Activated naive CD4-positive, alpha-beta T cell treated with anti-CD3 and anti-CD28 coated beads, Interleukin-2, amount 10 ng/mL, durations not matched to agents 7 days and 5 days (primary cell): Measurements from ENCODE around the gene TMEM196.
A peak's percentile ranks its signal among the peaks of the same experiment; 100 is the strongest.

ENCODE experiments used
- CTCF ChIA-PET: fragments of 350-600 bp; sonication (Branson Sonifier 250); formaldehyde crosslinking; loops from one replicate; lab custom pipeline; 2021; ENCODE audit warnings: antibody characterized with exemption; lab: Charles Lee
- DNase-seq: peaks from one replicate; pipeline ENCODE4 v3.0.0-alpha.2; 2020
- H3K27ac Mint-ChIP-seq: one replicate; pipeline ENCODE4 v1.8.0; 2021; ENCODE audit warnings: mild to moderate bottlenecking, moderate library complexity, mixed read lengths
- H3K27me3 Mint-ChIP-seq: one replicate; pipeline ENCODE4 v1.8.0; 2021; ENCODE audit warnings: mild to moderate bottlenecking, mixed read lengths
- H3K36me3 Mint-ChIP-seq: one replicate; pipeline ENCODE4 v1.8.0; 2021; ENCODE audit warnings: mixed read lengths
- H3K4me1 Mint-ChIP-seq: one replicate; pipeline ENCODE4 v1.8.0; 2021; ENCODE audit warnings: mixed read lengths
- H3K4me3 Mint-ChIP-seq: one replicate; pipeline ENCODE4 v1.8.0; 2021; ENCODE audit warnings: mild to moderate bottlenecking, moderate library complexity, mixed read lengths
- H3K9me3 Mint-ChIP-seq: one replicate; pipeline ENCODE4 v1.8.0; 2021; ENCODE audit warnings: mixed read lengths

Gene TMEM196

DNA sequence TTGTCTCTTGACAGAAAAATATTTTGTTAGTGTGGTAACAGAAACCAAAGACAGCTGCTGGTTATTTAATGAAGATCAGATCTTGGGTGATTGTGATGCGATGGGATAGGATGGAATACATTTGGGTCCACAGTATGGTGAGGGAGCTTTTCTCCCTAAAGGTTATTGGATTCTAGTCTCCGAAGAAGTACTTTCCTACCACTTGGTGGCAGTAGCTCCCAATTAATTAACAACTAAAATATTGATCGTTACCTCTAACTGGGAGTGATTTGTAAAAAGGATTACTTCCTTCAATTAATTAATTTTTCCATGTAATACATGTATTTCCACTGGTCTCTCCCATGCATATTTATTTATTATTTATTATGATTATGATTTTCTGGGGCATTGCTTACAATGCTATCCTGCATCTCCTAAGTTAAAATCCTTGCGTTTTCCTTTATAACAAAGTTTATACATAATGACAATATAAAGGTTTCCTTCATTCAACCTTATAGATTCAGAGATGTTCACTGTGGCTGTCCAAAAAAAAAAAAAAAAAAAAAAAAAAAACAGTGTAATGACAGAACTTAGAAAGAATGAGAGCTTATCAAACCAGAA, 25.6 kb downstream of the TMEM196 start:
- Mint-ChIP-seq H3K27ac (no peak overlapping the region), H3K4me1 (no peaks in the 10 kb centered on the region), H3K27me3 (no peaks in the 10 kb centered on the region), H3K4me3 (no peak overlapping the region), H3K9me3 (no peaks in the 10 kb centered on the region), H3K36me3 (no peaks in the 10 kb centered on the region)
- DNase-seq: no peak
- CTCF ChIA-PET: interaction anchor here (0.7 to 1.8 kb wide), 8 partner anchors 27 to 1021 kb away, joined by 3 to 10 read pairs (median 3); partner anchors contain the start of gene POLR1F

DNA sequence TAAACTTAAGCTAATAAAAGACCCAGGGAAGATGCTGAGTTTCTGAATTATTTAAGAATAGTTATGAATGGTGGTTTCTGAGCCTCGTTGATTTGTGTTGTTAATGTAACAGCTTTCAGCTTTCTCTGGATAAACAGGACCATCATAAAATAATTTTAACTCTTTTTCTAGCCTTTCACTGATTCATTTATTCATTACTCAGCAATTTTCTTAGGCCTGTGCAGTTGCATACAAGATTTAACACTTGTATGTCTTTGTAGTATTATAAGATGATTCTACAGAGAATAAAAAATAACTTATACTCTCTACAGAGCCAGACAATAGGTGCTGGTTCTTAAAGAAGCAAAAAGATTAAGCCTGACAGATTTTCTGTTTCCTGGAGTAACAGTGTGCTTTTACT, 29.3 kb downstream of the TMEM196 start:
- Mint-ChIP-seq H3K27ac (no peak overlapping the region), H3K4me3 (no peak overlapping the region), H3K4me1 (no peaks in the 10 kb centered on the region), H3K27me3 (no peaks in the 10 kb centered on the region), H3K36me3 (no peaks in the 10 kb centered on the region), H3K9me3 (no peaks in the 10 kb centered on the region)
- no peak for DNase-seq
- CTCF ChIA-PET: no interaction called here

DNA sequence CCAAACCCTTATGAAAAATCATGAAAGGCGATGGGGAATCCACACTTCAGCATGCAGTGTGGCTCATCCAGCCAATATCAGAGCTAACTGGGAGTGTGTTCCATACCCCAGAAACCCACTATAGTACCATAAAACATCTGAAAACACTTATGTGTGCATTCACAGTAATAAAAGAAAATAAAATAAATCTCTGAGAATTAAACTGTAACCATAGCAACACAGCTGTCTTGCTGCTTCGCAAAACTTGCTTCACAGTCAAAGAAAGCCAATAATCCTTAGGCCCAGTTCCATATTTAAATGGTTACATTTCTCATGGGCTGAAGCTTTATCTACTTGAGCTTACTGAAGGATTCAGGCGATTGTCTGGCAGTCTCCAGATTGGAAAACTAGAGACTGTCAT, 44.7 kb downstream of the TMEM196 start:
- H3K9me3 Mint-ChIP-seq: no peaks in the 10 kb centered on the region
- no peaks in the 10 kb centered on the region for H3K36me3 Mint-ChIP-seq
- no peaks in the 10 kb centered on the region for H3K4me1 Mint-ChIP-seq
- H3K4me3 Mint-ChIP-seq: no peak overlapping the region
- no peak for DNase-seq
- H3K27me3 Mint-ChIP-seq: peaks cover 7% of the 10 kb centered on the region
- CTCF ChIA-PET: no interaction called here
- no peak overlapping the region for H3K27ac Mint-ChIP-seq

DNA sequence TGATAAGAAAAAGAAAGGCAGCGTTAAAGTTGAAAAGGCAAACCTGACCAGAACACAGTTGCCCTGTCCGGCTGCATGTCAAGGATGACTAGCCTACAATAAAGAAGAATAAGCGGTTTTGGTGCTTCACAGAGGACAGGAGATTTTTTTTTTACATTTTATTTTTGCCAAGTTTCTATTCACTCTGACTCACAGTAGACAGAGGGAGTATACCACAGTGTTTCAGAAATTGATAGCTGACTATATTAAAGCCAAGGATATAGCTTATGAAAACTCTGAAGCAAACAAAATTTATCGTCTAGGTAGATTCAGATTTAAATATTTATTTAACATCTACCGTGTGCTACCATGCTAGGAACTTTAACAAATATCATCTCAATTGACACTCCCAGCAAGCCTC, 47.6 kb downstream of the TMEM196 start:
- no peak for DNase-seq
- CTCF ChIA-PET: interaction anchor here (1.0 kb wide), 1 partner anchor 12 kb away, joined by 5 read pairs; no protein-coding TSS in a partner anchor
- no peaks in the 10 kb centered on the region for H3K4me1 Mint-ChIP-seq
- H3K27me3 Mint-ChIP-seq: peaks cover 3% of the 10 kb centered on the region
- H3K4me3 Mint-ChIP-seq: no peak overlapping the region
- no peaks in the 10 kb centered on the region for H3K9me3 Mint-ChIP-seq
- H3K36me3 Mint-ChIP-seq: no peaks in the 10 kb centered on the region
- H3K27ac Mint-ChIP-seq: no peak overlapping the region

DNA sequence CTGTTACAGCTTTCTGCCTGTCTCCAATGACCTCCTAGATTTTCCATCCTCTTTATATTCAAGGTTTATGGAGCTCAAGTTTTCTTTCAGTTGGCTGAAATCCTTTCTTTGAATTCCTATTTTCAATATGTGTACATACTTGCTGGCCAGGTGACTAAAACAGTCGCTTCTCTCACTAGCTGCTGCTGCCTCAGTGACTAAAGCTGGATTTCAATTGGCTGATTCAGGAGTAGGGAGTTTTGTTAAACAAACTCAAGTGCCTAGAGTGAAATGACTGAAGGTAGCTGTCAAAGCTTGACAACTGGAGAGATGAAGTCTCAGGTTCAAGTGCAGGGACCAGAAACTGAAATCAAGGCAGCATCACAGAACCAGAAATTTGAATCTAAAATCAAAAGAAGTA, 57.9 kb downstream of the TMEM196 start:
- Mint-ChIP-seq H3K27ac (no peak overlapping the region), H3K4me1 (no peaks in the 10 kb centered on the region), H3K9me3 (no peaks in the 10 kb centered on the region), H3K36me3 (no peaks in the 10 kb centered on the region), H3K27me3 (no peaks in the 10 kb centered on the region), H3K4me3 (no peak overlapping the region)
- no peak for DNase-seq
- CTCF ChIA-PET: no interaction called here

DNA sequence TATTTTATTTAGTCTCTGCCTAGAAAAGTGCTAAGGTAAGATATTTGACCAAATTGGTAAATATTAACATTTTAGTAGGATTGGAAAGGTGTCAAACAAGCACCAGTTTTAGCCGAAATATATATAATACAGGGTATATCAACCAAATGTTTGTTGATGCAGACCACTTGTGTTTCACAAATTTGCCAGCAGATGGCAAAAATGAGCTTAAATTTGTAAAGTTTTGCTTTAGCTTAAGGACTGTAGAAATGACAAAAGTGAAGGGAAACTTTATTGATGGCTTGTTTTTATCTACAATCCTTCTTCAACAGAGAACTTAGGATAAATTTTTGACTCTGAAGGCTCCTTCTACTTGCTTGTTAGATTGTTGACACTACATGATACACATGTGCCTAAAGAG, 59.7 kb downstream of the TMEM196 start:
- Mint-ChIP-seq H3K27me3 (no peaks in the 10 kb centered on the region), H3K9me3 (no peaks in the 10 kb centered on the region), H3K36me3 (no peaks in the 10 kb centered on the region), H3K4me3 (no peak overlapping the region), H3K4me1 (peaks cover 11% of the 10 kb centered on the region), H3K27ac (no peak overlapping the region)
- DNase-seq: peak; percentile 61
- CTCF ChIA-PET: interaction anchor here (0.7 to 5.0 kb wide), 14 partner anchors 11 to 1603 kb away, joined by 3 to 28 read pairs (median 4); no protein-coding TSS in a partner anchor

DNA sequence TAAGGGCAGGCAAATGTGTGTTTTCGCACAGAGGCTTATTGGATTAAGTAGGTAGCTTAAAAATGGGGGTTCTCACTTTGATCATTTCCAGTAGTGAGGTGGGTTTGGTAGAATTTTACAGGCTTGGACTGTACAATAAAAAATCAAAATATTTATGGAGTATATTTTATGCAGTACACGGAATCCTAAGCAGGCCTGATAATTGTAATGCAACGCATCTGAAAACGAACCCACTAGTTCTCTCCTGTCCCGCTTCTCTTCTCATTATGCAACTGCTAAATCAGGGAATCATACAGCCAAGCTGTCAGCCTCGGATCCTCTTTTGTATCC, 64.2 kb downstream of the TMEM196 start:
- Mint-ChIP-seq H3K9me3 (no peaks in the 10 kb centered on the region), H3K4me1 (peaks cover 38% of the 10 kb centered on the region), H3K27ac (peak overlapping the region; percentile 90), H3K27me3 (no peaks in the 10 kb centered on the region), H3K4me3 (peak overlapping the region; percentile 93), H3K36me3 (no peaks in the 10 kb centered on the region)
- CTCF ChIA-PET: interaction anchor here (0.6 to 1.9 kb wide), 9 partner anchors 9 to 891 kb away, joined by 3 to 10 read pairs (median 3); no protein-coding TSS in a partner anchor
- DNase-seq: no peak

DNA sequence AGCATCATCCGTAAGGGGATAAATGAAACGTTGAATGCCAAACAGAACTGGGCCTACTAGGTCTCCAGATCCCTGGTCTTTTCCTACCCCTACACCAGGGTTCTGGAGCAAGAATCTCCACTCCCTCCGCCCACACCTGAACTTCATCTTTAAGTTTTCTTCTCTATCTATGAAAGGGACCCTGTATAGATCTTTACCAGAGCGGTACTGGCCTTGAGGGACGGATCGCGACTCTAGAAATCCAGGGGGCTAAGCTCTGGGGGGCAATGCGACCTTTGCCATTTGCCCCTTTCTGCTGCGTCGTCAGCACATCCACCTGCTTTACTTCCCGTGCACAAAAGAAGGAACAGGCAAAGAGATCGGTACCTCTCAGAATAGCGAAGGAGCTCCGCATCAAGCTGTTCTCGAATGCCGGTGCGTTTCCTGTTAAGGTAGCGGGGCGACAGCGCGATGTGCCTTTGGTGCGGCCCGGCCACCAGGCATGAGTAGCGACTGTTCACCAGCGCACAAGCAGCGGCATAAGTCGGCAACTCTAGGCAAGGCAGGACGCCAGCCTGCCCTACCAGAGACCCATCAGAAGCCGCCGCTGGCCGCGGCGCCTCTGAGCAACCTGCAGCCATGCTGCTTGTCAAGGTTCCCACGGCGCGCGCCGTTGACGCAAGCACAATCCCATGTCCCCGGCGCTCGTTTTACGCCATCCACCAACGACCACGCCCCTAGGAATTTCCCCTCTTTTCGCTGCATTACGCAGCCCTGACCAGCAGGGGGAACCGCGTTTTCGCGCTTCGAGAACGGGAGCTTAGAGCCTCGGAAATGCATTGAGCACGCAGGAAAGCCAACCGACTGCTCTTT, 64.8 kb downstream of the TMEM196 start, which contains the start of gene POLR1F:
TSS of gene POLR1F (minus strand) at position 641 of the 852 bp plus-strand sequence. CDS start at position 620, 21 bp downstream.
- Mint-ChIP-seq H3K36me3 (no peaks in the 10 kb centered on the region), H3K9me3 (no peaks in the 10 kb centered on the region), H3K4me3 (peak within 1 kb of the TSS; percentile 93), H3K27ac (peak within 1 kb of the TSS; percentile 90), H3K27me3 (no peaks in the 10 kb centered on the region), H3K4me1 (peaks cover 38% of the 10 kb centered on the region)
- CTCF ChIA-PET: interaction anchor here (0.6 to 1.9 kb wide), 9 partner anchors 8 to 891 kb away, joined by 3 to 10 read pairs (median 3); no protein-coding TSS in a partner anchor
- DNase-seq: peak; percentile 93

DNA sequence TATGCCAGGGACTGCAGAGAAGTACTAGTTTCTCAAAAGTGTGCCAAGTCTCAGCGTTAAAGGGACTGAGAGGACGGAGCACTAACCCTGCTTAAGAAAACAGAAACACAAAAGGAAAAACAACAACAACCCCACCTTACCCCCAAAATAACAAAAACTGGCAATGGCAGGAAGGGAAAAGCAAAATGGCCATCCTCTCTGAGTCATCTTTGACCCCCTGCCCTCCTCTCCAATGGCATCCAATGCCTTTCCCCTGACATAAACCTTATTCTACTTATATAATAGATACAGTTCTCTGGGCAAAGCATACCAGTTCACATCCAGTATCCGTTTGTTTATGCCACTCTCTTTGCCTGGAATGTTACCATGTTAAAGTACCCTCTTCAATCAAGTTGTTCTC, 66.2 kb downstream of the TMEM196 start:
- Mint-ChIP-seq H3K27me3 (no peaks in the 10 kb centered on the region), H3K36me3 (peaks cover 5% of the 10 kb centered on the region), H3K27ac (no peak overlapping the region), H3K4me1 (peaks cover 38% of the 10 kb centered on the region), H3K9me3 (no peaks in the 10 kb centered on the region), H3K4me3 (peak overlapping the region; percentile 32)
- CTCF ChIA-PET: no interaction called here
- DNase-seq: no peak

DNA sequence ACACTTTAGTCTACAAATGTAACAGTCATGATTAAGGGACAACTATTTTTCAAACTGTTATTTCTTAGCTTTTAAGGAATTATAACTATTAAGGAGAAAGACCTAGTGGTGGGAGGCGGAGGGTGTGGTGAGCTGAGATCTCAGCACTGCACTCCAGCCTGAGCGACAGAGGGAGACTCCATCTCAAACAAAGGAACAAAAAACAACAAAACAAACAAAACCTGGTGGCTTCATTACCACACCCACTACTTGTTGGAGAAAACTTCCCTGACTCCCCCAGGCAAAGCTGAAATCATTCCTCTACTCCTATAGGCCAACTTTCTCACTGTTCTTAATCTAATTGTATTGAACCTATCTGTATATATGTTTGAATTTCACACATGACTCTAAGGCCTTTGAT, 67.8 kb downstream of the TMEM196 start:
- H3K4me1 Mint-ChIP-seq: peaks cover 38% of the 10 kb centered on the region
- no peak overlapping the region for H3K4me3 Mint-ChIP-seq
- H3K27ac Mint-ChIP-seq: no peak overlapping the region
- H3K9me3 Mint-ChIP-seq: no peaks in the 10 kb centered on the region
- no peaks in the 10 kb centered on the region for H3K27me3 Mint-ChIP-seq
- DNase-seq: no peak
- CTCF ChIA-PET: no interaction called here
- H3K36me3 Mint-ChIP-seq: peaks cover 8% of the 10 kb centered on the region

DNA sequence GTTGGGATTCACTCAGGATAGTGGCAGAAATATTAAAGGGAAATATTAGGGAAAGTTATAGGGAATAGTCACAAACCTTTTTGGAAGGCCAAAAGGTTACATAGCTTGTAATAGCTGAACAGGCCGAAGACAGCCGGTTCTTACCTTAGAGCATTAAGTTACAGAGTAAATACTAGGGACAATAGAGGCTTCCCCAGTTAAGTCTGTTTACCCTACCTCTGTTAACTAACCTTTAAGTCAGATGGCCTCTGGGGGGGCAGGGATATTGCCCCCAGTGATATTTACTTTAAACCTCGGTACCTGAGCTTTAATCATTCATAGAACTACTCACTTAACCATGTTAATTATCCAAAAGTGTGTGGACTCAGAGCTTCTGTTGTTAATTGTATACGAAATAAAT, 71.9 kb downstream of the TMEM196 start:
- H3K27me3 Mint-ChIP-seq: no peaks in the 10 kb centered on the region
- no peak for DNase-seq
- no peaks in the 10 kb centered on the region for H3K9me3 Mint-ChIP-seq
- CTCF ChIA-PET: interaction anchor here (1.0 kb wide), 1 partner anchor 12 kb away, joined by 4 read pairs; no protein-coding TSS in a partner anchor
- peaks cover 14% of the 10 kb centered on the region for H3K36me3 Mint-ChIP-seq
- H3K4me1 Mint-ChIP-seq: peaks cover 6% of the 10 kb centered on the region
- H3K4me3 Mint-ChIP-seq: no peak overlapping the region
- H3K27ac Mint-ChIP-seq: no peak overlapping the region

DNA sequence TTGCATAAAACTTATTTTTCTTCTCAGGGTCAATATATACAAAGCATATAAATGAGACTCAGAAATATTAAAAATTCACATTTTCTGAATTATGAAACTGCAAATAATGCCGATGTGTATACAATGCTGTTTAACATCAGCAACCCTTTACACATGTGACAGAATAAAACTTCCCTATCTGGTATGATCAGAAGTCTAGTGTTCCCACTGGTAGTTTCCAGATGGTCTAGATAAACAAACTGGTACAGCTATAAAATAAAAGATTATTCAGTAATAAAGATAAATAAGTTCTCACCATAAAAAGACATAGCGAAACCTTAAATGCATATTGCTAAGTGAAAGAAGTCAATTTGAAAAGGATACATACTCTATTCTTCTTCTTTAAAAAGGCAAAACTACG, 72.5 kb downstream of the TMEM196 start:
- H3K9me3 Mint-ChIP-seq: no peaks in the 10 kb centered on the region
- H3K4me3 Mint-ChIP-seq: no peak overlapping the region
- CTCF ChIA-PET: interaction anchor here (0.7 to 1.1 kb wide), 3 partner anchors 8 to 32 kb away, joined by 3 to 4 read pairs (median 3); no protein-coding TSS in a partner anchor
- H3K27ac Mint-ChIP-seq: no peak overlapping the region
- H3K36me3 Mint-ChIP-seq: peaks cover 14% of the 10 kb centered on the region
- peaks cover 2% of the 10 kb centered on the region for H3K4me1 Mint-ChIP-seq
- no peak for DNase-seq
- H3K27me3 Mint-ChIP-seq: no peaks in the 10 kb centered on the region

DNA sequence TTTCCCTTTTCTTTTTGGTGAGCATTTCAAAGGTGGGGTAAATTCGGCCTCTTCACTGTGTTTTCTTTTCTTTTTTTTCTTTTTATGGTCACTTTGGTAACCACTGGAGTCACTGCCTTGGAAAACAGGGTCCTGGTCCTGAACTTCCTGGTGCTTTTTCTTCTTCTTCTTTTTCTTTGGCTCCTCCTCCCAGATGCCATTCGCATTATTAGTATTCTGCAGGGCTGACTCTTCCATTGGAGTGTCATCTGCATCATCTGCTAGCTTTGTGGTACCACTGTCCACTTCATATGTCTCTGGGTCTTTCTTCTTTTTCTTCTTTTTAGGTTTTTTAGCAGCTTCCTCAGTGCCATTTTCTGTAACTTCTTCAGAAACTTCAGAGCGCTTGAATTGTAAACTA, 75.1 kb downstream of the TMEM196 start:
- H3K9me3 Mint-ChIP-seq: no peaks in the 10 kb centered on the region
- H3K36me3 Mint-ChIP-seq: peaks cover 15% of the 10 kb centered on the region
- DNase-seq: no peak
- no peaks in the 10 kb centered on the region for H3K27me3 Mint-ChIP-seq
- CTCF ChIA-PET: interaction anchor here (1.0 kb wide), 1 partner anchor 11 kb away, joined by 3 read pairs; the partner anchor contains the start of gene POLR1F
- H3K4me1 Mint-ChIP-seq: no peaks in the 10 kb centered on the region
- H3K27ac Mint-ChIP-seq: no peak overlapping the region
- no peak overlapping the region for H3K4me3 Mint-ChIP-seq

DNA sequence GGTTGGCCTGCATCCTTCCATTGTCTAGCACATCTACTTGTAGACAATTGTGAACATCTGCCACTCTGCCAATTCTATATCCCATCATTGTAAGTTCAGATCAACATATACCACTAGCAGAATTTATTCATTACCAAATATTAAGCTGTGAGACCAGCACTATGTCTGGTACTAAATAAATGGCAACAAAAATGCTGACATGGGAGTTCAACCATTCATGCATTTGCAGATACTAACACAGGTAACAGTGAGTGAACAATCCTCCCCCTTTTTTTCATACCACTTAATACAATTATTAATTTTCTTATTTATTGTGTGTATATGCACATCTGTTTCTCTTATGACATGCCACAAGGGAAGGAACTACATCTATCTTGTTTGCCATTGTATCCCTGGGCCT, 76.5 kb downstream of the TMEM196 start:
- no peaks in the 10 kb centered on the region for H3K4me1 Mint-ChIP-seq
- H3K27me3 Mint-ChIP-seq: no peaks in the 10 kb centered on the region
- CTCF ChIA-PET: no interaction called here
- H3K9me3 Mint-ChIP-seq: no peaks in the 10 kb centered on the region
- H3K36me3 Mint-ChIP-seq: peaks cover 9% of the 10 kb centered on the region
- H3K4me3 Mint-ChIP-seq: no peak overlapping the region
- DNase-seq: no peak
- H3K27ac Mint-ChIP-seq: no peak overlapping the region
